Epidermal melanocyte (primary cell): ENCODE data around the gene ABLIM2.

Source experiments
- DNase-seq: peaks from one replicate; pipeline ENCODE4 v3.0.0; 2011; ENCODE audit warnings: low spot score; ENCODE audit not compliant: insufficient read length

The ABLIM2 gene

DNA sequence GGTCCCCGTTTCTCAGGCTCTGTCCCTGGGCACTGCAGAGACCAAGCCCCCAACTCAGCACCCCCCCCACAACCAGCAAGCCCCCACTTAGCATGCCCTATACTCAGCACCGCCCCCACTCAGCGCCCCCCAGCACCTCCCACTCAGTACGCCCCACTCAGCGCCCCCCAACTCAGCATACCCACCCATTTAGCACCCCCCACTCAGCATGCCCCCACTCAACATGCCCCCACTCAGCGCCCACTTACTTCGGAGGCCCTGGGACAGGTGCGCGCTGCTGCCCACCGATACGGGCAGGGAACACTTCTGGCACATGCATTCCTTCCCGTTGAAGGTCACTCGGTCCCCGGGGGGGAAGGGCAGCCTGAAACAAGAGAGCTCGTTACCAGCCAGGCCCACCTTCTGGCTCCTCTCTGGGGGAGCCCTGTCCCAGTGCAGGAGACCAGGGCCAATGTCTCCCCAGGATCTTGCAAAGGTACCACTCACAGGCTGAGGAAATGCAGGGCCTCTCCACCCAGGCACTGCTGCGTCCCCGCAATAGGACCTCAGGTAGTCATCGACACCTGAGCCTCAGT lies 70.6 kb downstream of the ABLIM2 start:
- no peak for DNase-seq

DNA sequence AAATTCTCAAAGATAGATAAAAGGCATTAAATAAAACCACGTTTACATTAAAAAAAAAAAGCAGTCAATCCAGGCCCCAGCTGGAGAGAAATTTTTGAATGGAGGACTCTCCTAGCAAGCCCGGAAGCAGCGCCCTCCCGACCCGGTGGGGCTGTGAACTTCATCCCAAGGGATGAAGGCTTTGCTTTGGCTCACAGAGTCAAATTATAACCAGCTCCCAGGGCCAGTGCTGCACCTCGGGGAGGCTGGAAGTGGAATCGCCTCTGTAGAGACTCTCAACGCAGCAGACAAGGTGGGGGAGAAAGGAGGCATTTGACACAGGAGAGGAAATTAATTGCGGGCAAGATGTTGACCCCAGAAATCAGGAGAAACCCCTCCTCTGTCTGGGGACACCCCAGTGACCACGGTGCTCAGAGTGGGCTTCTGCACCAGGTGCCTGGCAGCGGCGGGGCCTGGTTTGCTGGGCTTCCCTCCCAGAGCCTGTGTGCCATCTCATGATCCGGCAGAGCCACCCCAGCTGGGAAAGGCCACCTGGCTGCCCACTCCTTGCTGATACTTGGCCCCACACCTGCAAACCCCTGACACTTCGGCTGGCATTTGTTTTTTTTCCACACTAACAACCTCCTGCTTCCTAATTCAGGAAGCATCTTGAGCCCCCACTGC lies 71.7 kb downstream of the ABLIM2 start:
- DNase-seq = no peak

DNA sequence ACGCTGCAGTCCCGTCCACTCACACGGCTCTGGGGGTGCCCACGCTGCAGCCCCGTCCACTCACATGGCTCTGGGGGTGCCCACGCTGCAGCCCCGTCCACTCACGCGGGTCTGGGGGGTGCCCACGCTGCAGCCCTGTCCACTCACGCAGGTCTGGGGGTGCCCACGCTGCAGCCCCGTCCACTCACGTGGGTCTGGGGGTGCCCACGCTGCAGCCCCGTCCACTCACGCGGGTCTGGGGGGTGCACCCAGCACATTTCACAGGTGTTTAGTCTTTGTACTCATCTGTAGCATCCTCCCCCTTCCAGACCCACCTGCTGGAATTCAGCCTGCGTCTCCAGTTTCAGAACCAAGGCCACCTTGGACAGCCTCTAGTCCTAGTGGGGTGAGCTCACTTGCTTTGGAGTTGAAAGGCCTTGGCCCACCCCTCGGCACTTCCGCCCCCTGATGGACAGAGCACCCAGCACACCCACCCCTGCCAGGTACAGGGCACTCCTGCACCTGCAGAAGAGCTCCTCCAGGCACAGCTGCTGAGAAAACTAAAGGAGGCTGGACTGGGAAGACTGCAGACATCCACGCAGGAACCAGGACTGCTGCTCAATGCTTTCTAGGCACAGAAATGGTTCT lies 73.0 kb downstream of the ABLIM2 start:
- DNase-seq = no peak

GRCh38 chr4:8084712-8085490 lies 73.7 kb downstream of the ABLIM2 start:
- DNase-seq = no peak

DNA sequence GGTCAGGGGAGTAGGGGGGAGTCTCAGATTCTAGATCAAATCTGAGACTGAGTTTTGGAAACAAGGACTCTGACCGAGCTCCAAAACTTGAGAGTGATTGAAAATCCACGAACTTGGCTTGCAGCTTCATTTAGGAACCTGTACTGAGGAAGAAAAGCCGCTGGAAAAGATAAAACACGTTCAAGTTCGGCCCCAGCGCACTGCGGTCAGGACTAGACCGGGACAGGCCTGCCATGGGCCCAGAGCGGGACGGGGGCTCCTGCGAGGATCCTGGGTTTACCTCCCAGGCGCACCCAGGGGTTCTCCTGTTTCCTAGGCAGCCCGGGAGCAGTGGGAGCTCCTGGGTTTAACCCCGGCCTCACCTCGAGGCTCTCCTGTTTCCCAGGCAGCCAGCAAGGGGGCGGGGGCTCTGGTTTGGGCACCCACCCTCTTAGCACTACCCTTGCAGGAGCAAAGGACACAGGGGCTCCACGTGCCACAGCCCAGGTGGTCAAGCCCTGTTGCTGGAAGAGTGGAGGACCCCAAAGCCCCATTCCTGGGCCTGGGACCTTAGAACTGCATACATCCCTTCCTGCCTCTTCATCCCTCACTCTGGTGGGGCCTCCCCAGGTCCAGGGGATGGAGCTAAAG lies 74.5 kb downstream of the ABLIM2 start:
- DNase-seq = no peak

- no peak for DNase-seq
These were observed 75.4 kb downstream of the ABLIM2 start for GRCh38 chr4:8083086-8083825.

DNA sequence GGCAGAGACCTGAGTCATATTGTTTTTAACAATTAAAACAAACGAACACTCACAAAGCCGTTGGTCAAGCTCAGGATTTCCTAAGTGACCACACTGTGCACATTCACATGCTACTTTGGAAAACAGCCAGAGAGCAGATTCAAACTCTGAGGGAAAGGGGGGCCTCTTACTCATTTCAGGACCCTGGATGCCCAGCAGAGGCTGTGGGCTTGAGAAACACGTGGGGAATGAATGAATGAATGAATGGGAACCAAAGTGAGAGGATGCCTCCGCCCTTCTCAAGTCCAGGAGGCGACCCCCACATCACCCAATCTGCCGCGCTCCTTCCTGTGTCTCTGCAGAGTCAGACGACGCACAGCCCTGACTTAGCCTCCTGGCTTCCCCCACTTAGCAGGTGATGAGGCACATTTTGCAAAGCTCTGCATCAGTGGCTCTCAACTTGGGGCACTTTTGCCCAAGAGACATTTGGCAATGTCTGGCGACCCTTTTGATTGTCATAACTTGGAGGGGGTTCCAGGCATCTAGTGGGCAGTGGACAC lies 76.0 kb downstream of the ABLIM2 start:
- DNase-seq = no peak

GRCh38 chr4:8081621-8082516 lies 76.7 kb downstream of the ABLIM2 start:
- no peak for DNase-seq

DNA sequence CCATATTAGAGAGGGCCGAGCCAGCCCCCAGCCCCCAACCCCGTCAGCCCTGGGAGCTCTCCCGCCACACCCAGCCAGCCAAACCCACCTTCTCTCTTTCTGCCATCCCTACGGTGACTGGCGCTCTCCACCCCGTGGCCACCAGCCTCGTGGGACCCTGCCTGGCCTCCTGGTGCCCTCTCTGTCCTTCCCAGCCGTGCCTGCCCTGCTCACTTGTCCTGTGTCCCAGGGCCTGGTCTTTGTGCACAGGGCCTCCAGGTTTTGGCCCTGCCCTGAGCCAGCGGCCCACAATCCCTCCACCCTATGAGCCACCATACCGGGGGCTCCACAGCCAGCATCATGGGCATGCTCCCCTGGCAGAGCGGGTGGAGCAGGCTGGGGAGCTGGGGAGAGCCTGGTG lies 77.4 kb downstream of the ABLIM2 start:
- DNase-seq = no peak

DNA sequence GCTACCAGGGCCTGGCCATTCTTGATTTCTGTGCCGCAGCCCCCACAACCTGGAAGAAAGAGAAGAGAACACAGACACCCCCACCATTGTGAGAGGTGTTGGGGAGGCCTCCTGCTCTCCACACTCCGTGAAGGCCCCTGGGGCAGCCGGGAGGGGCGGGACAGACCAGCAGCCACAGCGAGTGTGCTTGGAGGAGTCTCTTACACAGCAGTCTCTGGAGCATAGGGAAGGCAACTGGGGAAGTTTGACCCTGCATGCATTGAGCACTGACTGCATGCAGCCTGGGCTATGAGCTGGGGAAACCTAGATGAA lies 77.9 kb downstream of the ABLIM2 start:
- no peak for DNase-seq

GRCh38 chr4:8079916-8080753 lies 78.5 kb downstream of the ABLIM2 start:
- DNase-seq = no peak

DNA sequence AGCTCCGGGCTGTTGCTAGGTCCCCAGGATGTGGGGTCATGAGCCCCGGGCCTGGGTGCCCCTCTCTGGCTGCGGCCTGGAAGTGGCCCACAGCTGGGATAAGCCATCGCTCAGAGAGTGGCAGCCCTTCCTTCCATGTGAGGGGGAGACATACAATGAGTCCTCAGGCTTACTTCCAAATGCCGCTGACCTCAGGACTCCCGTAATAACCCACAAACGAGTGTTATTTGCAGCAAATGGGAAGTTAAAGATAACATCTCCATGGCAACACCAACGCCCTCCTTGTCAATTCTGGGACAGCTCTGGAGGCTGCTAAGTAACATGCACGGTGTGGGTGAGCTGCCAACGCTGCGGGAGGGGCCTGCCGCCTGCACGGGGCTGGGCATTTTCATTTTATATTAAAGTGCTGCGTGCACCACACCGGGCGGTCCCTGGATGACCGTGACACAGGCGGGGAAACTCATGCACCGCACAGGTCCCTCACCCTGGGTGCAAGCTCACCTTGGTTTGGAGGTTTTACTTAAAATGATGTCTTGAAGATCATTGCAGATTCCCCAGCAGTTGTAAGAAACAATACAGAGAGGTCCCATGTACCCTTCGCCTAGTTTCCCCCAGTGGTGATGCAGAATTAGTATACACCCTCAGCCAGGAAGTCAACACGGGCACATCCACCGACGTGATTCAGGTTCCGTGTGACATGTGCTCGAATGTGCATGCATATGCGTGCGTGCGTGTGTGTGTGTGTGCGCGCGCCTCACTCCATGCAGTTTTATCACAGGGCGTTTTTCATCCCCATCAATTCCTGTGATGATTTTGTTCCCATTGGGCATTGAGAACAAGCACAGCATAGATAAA lies 79.4 kb downstream of the ABLIM2 start:
- DNase-seq = no peak

- no peak for DNase-seq
These were observed 80.0 kb downstream of the ABLIM2 start for GRCh38 chr4:8078610-8079015.

- DNase-seq = no peak
These were observed 80.5 kb downstream of the ABLIM2 start for GRCh38 chr4:8078109-8078494.

GRCh38 chr4:8077181-8078108 lies 81.2 kb downstream of the ABLIM2 start:
- no peak for DNase-seq

DNA sequence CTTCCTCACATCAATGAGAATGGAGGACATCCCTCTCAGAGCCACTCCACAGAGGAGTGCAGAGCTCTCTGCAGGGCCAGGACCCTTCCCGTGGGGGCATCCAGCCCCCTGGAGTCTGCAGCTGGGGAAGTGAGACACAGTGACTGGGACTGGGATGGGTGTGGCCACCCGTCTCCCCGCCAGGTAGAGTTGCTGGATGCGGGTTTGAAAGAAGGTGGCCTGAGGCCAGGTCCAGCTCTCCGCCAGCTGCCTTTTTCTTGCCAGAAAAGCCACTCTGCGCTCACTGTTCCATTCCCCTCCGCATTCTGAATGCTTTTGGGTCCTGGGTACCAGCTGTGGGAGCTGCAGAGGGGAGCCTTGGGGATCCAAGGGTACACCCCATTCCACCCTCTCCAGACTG lies 82.6 kb downstream of the ABLIM2 start:
- DNase-seq = no peak
